ENCODE results near the gene TMX3.

- TF ChIP-seq GATA3 (IDR thresholded peaks at IDR 0.05; ENCODE audit: low read depth, low read length) (no peak), GATA2 (IDR thresholded peaks at IDR 0.05; ENCODE audit: low read depth, low read length) (no peak)
These were observed 54.3 kb downstream of the TMX3 start for GRCh38 chr18:68660354-68661183.
